Measurements from ENCODE around the gene HMGN4. TPM values are rescaled to one million over a fixed set of nuclear protein-coding genes. Genes with fewer than 3 reads are reported as not detected.
"Not testable (repeated sequence)": the region's sequence is repeated elsewhere in the genome, so short reads cannot be mapped to it uniquely, and the experiment has no call there.

Gene HMGN4
- total and polyA plus RNA-seq, 2 donors from 2014 or later, result 49.3 to 72.7 TPM

- intact Hi-C loops (cut with DNase I), result no loop called here
- Histone ChIP-seq H3K4me3 (ENCODE audit: low read length in 3 of 3) (no peak overlapping the region), H3K4me1 (ENCODE audit: control insufficient read depth in 2 of 3, insufficient read depth in 2 of 3, low read depth in 1 of 3, low read length in 3 of 3) (no peaks in the 10 kb centered on the region), H3K9ac (ENCODE audit: low read length in 3 of 3) (no peak overlapping the region), H3K27ac (ENCODE audit: low read depth in 2 of 2, low read length in 2 of 2) (no peak overlapping the region), H3K9me3 (ENCODE audit: control insufficient read depth in 2 of 3, insufficient read depth in 1 of 3, low read length in 3 of 3) (no peaks in the 10 kb centered on the region), H3K36me3 (ENCODE audit: control insufficient read depth in 2 of 3, insufficient read depth in 3 of 3, low read length in 3 of 3) (peaks cover 0 to 15% (median 7%) of the 10 kb centered on the region in 3 donors), H3K27me3 (ENCODE audit: control insufficient read depth, insufficient read depth, low read length) (no peaks in the 10 kb centered on the region)
- FAIRE-seq, result no peak
- no peak for DNase-seq
- no peak for TF ChIP-seq CTCF (IDR thresholded peaks at IDR 0.05; ENCODE audit: borderline replicate concordance, extremely low read depth, insufficient read depth)
These were observed 6.3 kb downstream of the HMGN4 start for GRCh38 chr6:26544473-26544872.

GRCh38 chr6:26545627-26546026 lies 7.5 kb downstream of the HMGN4 start:
- DNase-seq (no peak), FAIRE-seq (no peak)
- no peak for TF ChIP-seq CTCF (IDR thresholded peaks at IDR 0.05; ENCODE audit: borderline replicate concordance, extremely low read depth, insufficient read depth)
- no peak overlapping the region for H3K27ac ChIP-seq (ENCODE audit: low read depth in 2 of 2, low read length in 2 of 2)
- intact Hi-C loops (cut with DNase I), result no loop called here
- no peaks in the 10 kb centered on the region for H3K4me1 ChIP-seq (ENCODE audit: control insufficient read depth in 2 of 3, insufficient read depth in 2 of 3, low read depth in 1 of 3, low read length in 3 of 3)
- H3K27me3 ChIP-seq (ENCODE audit: control insufficient read depth, insufficient read depth, low read length), result no peaks in the 10 kb centered on the region
- no peak overlapping the region for H3K9ac ChIP-seq (ENCODE audit: low read length in 3 of 3)
- no peak overlapping the region for H3K4me3 ChIP-seq (ENCODE audit: low read length in 3 of 3)
- H3K36me3 ChIP-seq (ENCODE audit: control insufficient read depth in 2 of 3, insufficient read depth in 3 of 3, low read length in 3 of 3), result peaks cover 0 to 15% (median 7%) of the 10 kb centered on the region in 3 donors
- H3K9me3 ChIP-seq (ENCODE audit: control insufficient read depth in 2 of 3, insufficient read depth in 1 of 3, low read length in 3 of 3), result no peaks in the 10 kb centered on the region

GRCh38 chr6:26547363-26547762 lies 9.2 kb downstream of the HMGN4 start:
- H3K4me3 ChIP-seq (ENCODE audit: low read length in 3 of 3), result not testable (repeated sequence)

GRCh38 chr6:26550250-26550993 lies 12.3 kb downstream of the HMGN4 start:
- intact Hi-C loops (cut with DNase I), result no loop called here
- H3K27me3 ChIP-seq (ENCODE audit: control insufficient read depth, insufficient read depth, low read length), result no peaks in the 10 kb centered on the region
- H3K9ac ChIP-seq (ENCODE audit: low read length in 3 of 3), result peak overlapping the region in 1 of 3 donors; percentile 61
- H3K4me3 ChIP-seq (ENCODE audit: low read length in 3 of 3), result peak overlapping the region; percentile 63 to 79 (median 67)
- DNase-seq (peak; percentile 75 to 91 (median 86)), FAIRE-seq (no peak)
- no peaks in the 10 kb centered on the region for H3K9me3 ChIP-seq (ENCODE audit: control insufficient read depth in 2 of 3, insufficient read depth in 1 of 3, low read length in 3 of 3)
- H3K4me1 ChIP-seq (ENCODE audit: control insufficient read depth in 2 of 3, insufficient read depth in 2 of 3, low read depth in 1 of 3, low read length in 3 of 3), result peaks cover 0 to 2% (median 0%) of the 10 kb centered on the region in 3 donors
- TF ChIP-seq CTCF (IDR thresholded peaks at IDR 0.05; ENCODE audit: borderline replicate concordance, extremely low read depth, insufficient read depth), result no peak
- H3K36me3 ChIP-seq (ENCODE audit: control insufficient read depth in 2 of 3, insufficient read depth in 3 of 3, low read length in 3 of 3), result peaks cover 0 to 7% (median 3%) of the 10 kb centered on the region in 3 donors
- H3K27ac ChIP-seq (ENCODE audit: low read depth in 2 of 2, low read length in 2 of 2), result no peak overlapping the region

More at GRCh38 chr6:26547363-26547762, 9.2 kb downstream of the HMGN4 start:
- intact Hi-C loops (cut with DNase I); H3K9ac ChIP-seq (ENCODE audit: low read length in 3 of 3); H3K4me1 ChIP-seq (ENCODE audit: control insufficient read depth in 2 of 3, insufficient read depth in 2 of 3, low read depth in 1 of 3, low read length in 3 of 3); H3K27ac ChIP-seq (ENCODE audit: low read depth in 2 of 2, low read length in 2 of 2); FAIRE-seq; DNase-seq; H3K27me3 ChIP-seq (ENCODE audit: control insufficient read depth, insufficient read depth, low read length); H3K9me3 ChIP-seq (ENCODE audit: control insufficient read depth in 2 of 3, insufficient read depth in 1 of 3, low read length in 3 of 3): not testable (repeated sequence)
- H3K36me3 ChIP-seq (ENCODE audit: control insufficient read depth in 2 of 3, insufficient read depth in 3 of 3, low read length in 3 of 3), result peaks cover 0 to 15% (median 7%) of the 10 kb centered on the region in 3 donors

Measured in kidney (tissue), 14 donors.